H1 (cell line): ENCODE measurements around the gene METAP1D. TPM values are rescaled to one million over a fixed set of nuclear protein-coding genes. Genes with fewer than 3 reads are reported as not detected.

Experiments used
- CTCF ChIA-PET: fragments of 300-600 bp; sonication (Branson Sonifier 250); formaldehyde crosslinking; loops from one replicate; lab custom pipeline; 2021; ENCODE audit not compliant: partially characterized antibody; lab: Charles Lee
- POLR2A ChIA-PET: fragments of 300-600 bp; sonication (Branson Sonifier 250); formaldehyde crosslinking; loops from one replicate; lab custom pipeline; 2021; ENCODE audit warnings: inconsistent platforms; ENCODE audit not compliant: partially characterized antibody; lab: Charles Lee
- DNase-seq, 2 experiments: peaks; one replicate each; pipeline versions ENCODE4 v3.0.0 to v3.0.0-alpha.2; 2010 to 2022; ENCODE audit warnings: low spot score in 2 of 2, low read depth in 1 of 2, mixed read lengths in 1 of 2
- FAIRE-seq: peaks from 2 replicates; lab custom pipeline; 2011; peaks lifted over from hg19 to GRCh38; lab: Jason Lieb, UNC
- H2AFZ ChIP-seq: 2 replicates; pipeline ENCODE4 v1.8.1; 2012; ENCODE audit warnings: low read length, inconsistent platforms
- H2AK5ac ChIP-seq: 2 replicates; pipeline ENCODE4 v1.6.1; 2013; ENCODE audit warnings: low read depth, low read length
- H2BK120ac ChIP-seq: replicated peaks from 2 replicates; pipeline ENCODE3; 2013; ENCODE audit warnings: low read depth, low read length, inconsistent platforms
- H2BK12ac ChIP-seq: 2 replicates; pipeline ENCODE4 v1.6.1; 2013; ENCODE audit warnings: low read depth, low read length
- H2BK15ac ChIP-seq: 2 replicates; pipeline ENCODE4 v1.6.1; 2013; ENCODE audit warnings: low read length
- H2BK20ac ChIP-seq: 2 replicates; pipeline ENCODE4 v1.6.1; 2013; ENCODE audit warnings: low read length
- H2BK5ac ChIP-seq: 2 replicates; pipeline ENCODE4 v1.6.1; 2013; ENCODE audit warnings: low read depth, low read length
- H3K14ac ChIP-seq: 2 replicates; pipeline ENCODE4 v1.6.1; 2013; ENCODE audit warnings: inconsistent platforms; ENCODE audit not compliant: insufficient read length
- H3K18ac ChIP-seq: 2 replicates; pipeline ENCODE4 v1.6.1; 2013; ENCODE audit warnings: low read length; ENCODE audit errors: extremely low read depth
- H3K23ac ChIP-seq: 2 replicates; pipeline ENCODE4 v1.6.1; 2013; ENCODE audit warnings: inconsistent platforms; ENCODE audit not compliant: insufficient read length
- H3K23me2 ChIP-seq: 2 replicates; pipeline ENCODE4 v1.6.1; 2013; ENCODE audit warnings: low read depth, low read length
- H3K27ac ChIP-seq: 2 replicates; pipeline ENCODE4 v1.6.1; 2011; ENCODE audit warnings: low read depth, low read length, inconsistent platforms
- H3K27me3 ChIP-seq, 4 experiments: replicated peaks in 1 of 4; 1 replicate in 1 of 4; 2 replicates in 3 of 4; pipeline versions ENCODE4 v1.6.1 to v1.8.1; 2011 to 2013; ENCODE audit warnings: low read length in 3 of 4, mild to moderate bottlenecking in 3 of 4, inconsistent platforms in 2 of 4, mixed read lengths in 2 of 4, moderate library complexity in 1 of 4; ENCODE audit not compliant: control insufficient read depth in 3 of 4, insufficient read depth in 3 of 4; ENCODE audit errors: extremely low read depth in 1 of 4
- H3K36me3 ChIP-seq, 4 experiments: 2 replicates each; pipeline versions ENCODE4 v1.6.1 to v1.8.1; 2011 to 2013; ENCODE audit warnings: mild to moderate bottlenecking in 4 of 4, low read length in 3 of 4, moderate library complexity in 2 of 4, control low read depth in 1 of 4, inconsistent platforms in 1 of 4; ENCODE audit not compliant: insufficient read depth in 4 of 4, control insufficient read depth in 2 of 4
- H3K4ac ChIP-seq: replicated peaks from 2 replicates; pipeline ENCODE3; 2013; ENCODE audit warnings: low read length, low read depth, mixed read lengths, inconsistent platforms; ENCODE audit not compliant: insufficient read length
- H3K4me1 ChIP-seq, 4 experiments: replicated peaks in 1 of 4; 1 replicate in 1 of 4; 2 replicates in 3 of 4; pipeline versions ENCODE4 v1.6.1 to v1.8.1; 2011 to 2013; ENCODE audit warnings: low read length in 3 of 4, inconsistent platforms in 2 of 4, mixed read lengths in 1 of 4; ENCODE audit not compliant: insufficient read depth in 4 of 4, control insufficient read depth in 3 of 4
- H3K4me2 ChIP-seq, 2 experiments: 2 replicates each; pipeline versions ENCODE4 v1.6.1 to v1.8.1; 2011 to 2013; ENCODE audit warnings: low read depth in 2 of 2, low read length in 2 of 2, control low read depth in 1 of 2, inconsistent platforms in 1 of 2, mild to moderate bottlenecking in 1 of 2; ENCODE audit not compliant: insufficient read depth in 1 of 2
- H3K4me3 ChIP-seq, 4 experiments: fragments of 200-600, 300-600 bp in 1 of 4; sonication (generic), shearing (Covaris generic), sonication (Bioruptor Twin) in 1 of 4; 2 replicates each; pipeline versions ENCODE4 v1.5.1 to v1.8.1; 2011 to 2016; ENCODE audit warnings: low read length in 4 of 4, low read depth in 3 of 4, control low read depth in 2 of 4, inconsistent platforms in 2 of 4, mild to moderate bottlenecking in 2 of 4, mixed read lengths in 1 of 4, moderate library complexity in 1 of 4; ENCODE audit not compliant: insufficient read depth in 2 of 4; ENCODE audit errors: extremely low read depth in 1 of 4
- H3K56ac ChIP-seq: replicated peaks from 2 replicates; pipeline ENCODE3; 2013; ENCODE audit warnings: low read depth, mild to moderate bottlenecking, mixed read lengths, low read length, inconsistent platforms; ENCODE audit not compliant: insufficient read length
- H3K79me1 ChIP-seq: 2 replicates; pipeline ENCODE4 v1.6.1; 2013; ENCODE audit warnings: low read depth, low read length, control low read depth
- H3K79me2 ChIP-seq, 2 experiments: 2 replicates each; pipeline versions ENCODE4 v1.6.1 to v1.8.1; 2012 to 2013; ENCODE audit warnings: low read length in 2 of 2, mild to moderate bottlenecking in 2 of 2, inconsistent platforms in 1 of 2; ENCODE audit not compliant: insufficient read depth in 2 of 2, control insufficient read depth in 1 of 2
- H3K9ac ChIP-seq, 4 experiments: replicated peaks in 1 of 4; 1 replicate in 1 of 4; 2 replicates in 3 of 4; pipeline versions ENCODE4 v1.6.1 to v1.8.1; 2011 to 2013; ENCODE audit warnings: low read depth in 3 of 4, low read length in 3 of 4, control low read depth in 2 of 4, mild to moderate bottlenecking in 2 of 4, moderate library complexity in 2 of 4, inconsistent platforms in 1 of 4; ENCODE audit errors: extremely low read depth in 1 of 4
- H3K9me3 ChIP-seq, 2 experiments: 2 replicates each; pipeline versions ENCODE4 v1.6.1 to v1.8.1; 2012 to 2013; ENCODE audit warnings: mild to moderate bottlenecking in 2 of 2, moderate library complexity in 2 of 2, control low read depth in 1 of 2, inconsistent platforms in 1 of 2, low read depth in 1 of 2, low read length in 1 of 2, mixed read lengths in 1 of 2; ENCODE audit not compliant: insufficient read depth in 2 of 2
- H4K20me1 ChIP-seq, 2 experiments: replicated peaks in 1 of 2; 2 replicates each; pipeline versions ENCODE3 to v1.8.1; 2011 to 2013; ENCODE audit warnings: inconsistent platforms in 2 of 2, low read length in 2 of 2, mild to moderate bottlenecking in 1 of 2; ENCODE audit not compliant: insufficient read depth in 2 of 2, control insufficient read depth in 1 of 2
- H4K5ac ChIP-seq: 2 replicates; pipeline ENCODE4 v1.6.1; 2013; ENCODE audit warnings: low read length, low read depth, mixed read lengths, inconsistent platforms; ENCODE audit not compliant: insufficient read length
- H4K8ac ChIP-seq: 2 replicates; pipeline ENCODE4 v1.8.0; 2013; ENCODE audit warnings: mild to moderate bottlenecking, moderate library complexity, low read length, inconsistent platforms; ENCODE audit not compliant: insufficient read depth; ENCODE audit errors: extremely low read depth
- H4K91ac ChIP-seq: replicated peaks from 2 replicates; pipeline ENCODE3; 2013; ENCODE audit warnings: low read length, mixed read lengths, inconsistent platforms; ENCODE audit not compliant: insufficient read length
- EZH2 ChIP-seq: fragments of 200-600 bp; sonication (generic); IDR thresholded peaks from 2 replicates; pipeline ENCODE4 v1.7.1; 2012; ENCODE audit warnings: low read depth, mild to moderate bottlenecking, moderate library complexity, low read length, inconsistent platforms; ENCODE audit not compliant: severe bottlenecking
- GTF2F1 ChIP-seq: IDR thresholded peaks from 2 replicates; pipeline ENCODE4 v1.6.1; 2012; ENCODE audit warnings: low read depth, low read length, improper control_type of control experiment, borderline replicate concordance
- NRF1 ChIP-seq: IDR thresholded peaks from 2 replicates; pipeline ENCODE4 v1.6.1; 2011; ENCODE audit warnings: mild to moderate bottlenecking, low read depth, low read length, improper control_type of control experiment
- RBBP5 ChIP-seq: IDR thresholded peaks from 2 replicates; pipeline ENCODE4 v1.7.1; 2012; ENCODE audit warnings: low read depth, mild to moderate bottlenecking, inconsistent platforms, low read length, moderate library complexity, borderline replicate concordance
- TCF12 ChIP-seq: IDR thresholded peaks from 2 replicates; pipeline ENCODE4 v1.6.1; 2011; ENCODE audit warnings: low read depth, mild to moderate bottlenecking, low read length
- WGBS, 2 experiments: shearing (Covaris generic) in 1 of 2; methylation state at CpG; one replicate each; pipeline versions ENCODE4 v1.1.6 to v1.1.7; 2013 to 2015; ENCODE audit warnings: low lambda C conversion rate in 2 of 2, mixed read lengths in 2 of 2, inconsistent platforms in 1 of 2, low coverage in 1 of 2, missing lambda C conversion rate in 1 of 2; ENCODE audit not compliant: insufficient replicate concordance in 2 of 2, insufficient coverage in 1 of 2, insufficient read length in 1 of 2; ENCODE audit errors: extremely low coverage in 1 of 2, missing lambda C conversion rate in 1 of 2; 5-methylcytosine and 5-hydroxymethylcytosine counted together
- polyA plus RNA-seq, 7 experiments: library from polyadenylated mRNA; depleted of rRNA in 3 of 7; stranded (reverse) in 5 of 7; unstranded in 2 of 7; fragments of >200 nt in 5 of 7; fragments of 200-250 nt in 2 of 7; gene quantifications; 1 replicate in 5 of 7; 2 replicates in 1 of 7; 4 replicates in 1 of 7; pipeline versions ENCODE4 v1.2.1 to v1.2.3, GENCODE V29; 2011 to 2013; ENCODE audit warnings: missing spikeins in 2 of 7, mixed read lengths in 2 of 7
- total RNA-seq: library from RNA; stranded (reverse); fragmentation: NEBNext Ultra II Directional; extraction: Animal tissue kit (Norgen Biotek cat#: 25700); gene quantifications from 2 replicates; pipeline ENCODE4 v1.2.1, GENCODE V29; 2021

METAP1D gene
- total and polyA plus RNA-seq, 2 of the 8 experiments (the other 6 are each of a cell fraction or from before 2014, with no cell fraction given) = 3.9 to 6.2 TPM

DNA sequence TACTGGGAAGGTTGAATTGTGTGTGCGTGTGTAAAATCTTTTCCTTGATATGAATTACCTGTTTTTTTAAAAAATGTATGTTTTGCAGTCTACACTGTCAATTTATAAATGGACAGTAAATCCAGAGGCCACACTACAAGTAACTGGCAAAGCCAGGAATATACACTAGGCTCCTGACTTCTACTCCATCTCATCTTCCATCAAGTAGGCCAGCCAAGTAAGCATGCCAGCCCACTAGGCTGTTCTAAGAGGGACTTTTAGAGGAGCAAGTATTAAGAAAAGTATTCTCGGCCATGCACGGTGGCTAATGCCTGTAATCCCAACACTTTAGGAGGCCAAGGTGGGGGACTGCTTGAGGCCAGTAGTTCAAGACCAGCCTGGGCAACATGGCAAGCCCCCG, 13.0 kb upstream of the METAP1D start:
- H2BK15ac ChIP-seq = no peak overlapping the region
- no peaks in the 10 kb centered on the region for H3K79me2 ChIP-seq
- H3K56ac ChIP-seq = no peak overlapping the region
- H3K79me1 ChIP-seq = no peaks in the 10 kb centered on the region
- H3K36me3 ChIP-seq = peaks cover 0 to 8% (median 1%) of the 10 kb centered on the region in 4 experiments; a peak in 3 of 8 replicates
- H3K27ac ChIP-seq = no peak overlapping the region
- H4K20me1 ChIP-seq = peaks cover 0 to 2% of the 10 kb centered on the region in 2 experiments
- no peak overlapping the region for H3K4me3 ChIP-seq
- H3K4ac ChIP-seq = no peak overlapping the region
- no peak overlapping the region for H2AK5ac ChIP-seq
- no peak for FAIRE-seq
- no peak overlapping the region for H3K9ac ChIP-seq
- H4K8ac ChIP-seq = no peak overlapping the region
- ChIA-PET CTCF (interaction anchor here (1.0 kb wide), 1 partner anchor 283 kb away, joined by 3 read pairs; no protein-coding TSS in a partner anchor), POLR2A (no interaction called here)
- 90% methylated on average over 4 of the region's 4 CpGs; no CpG with 5 or more reads in 1 of the 2 experiments for WGBS, 2 experiments
- no peak overlapping the region for H2AFZ ChIP-seq
- H2BK120ac ChIP-seq = no peak overlapping the region
- H2BK5ac ChIP-seq = no peak overlapping the region
- no peak overlapping the region for H3K4me2 ChIP-seq
- no peak overlapping the region for H2BK20ac ChIP-seq
- no peaks in the 10 kb centered on the region for H3K9me3 ChIP-seq
- H3K14ac ChIP-seq = no peak overlapping the region
- H2BK12ac ChIP-seq = no peak overlapping the region
- no peaks in the 10 kb centered on the region for H3K27me3 ChIP-seq
- DNase-seq = no peak
- no peaks in the 10 kb centered on the region for H3K4me1 ChIP-seq
- no peaks in the 10 kb centered on the region for H3K23me2 ChIP-seq
- no peak overlapping the region for H3K23ac ChIP-seq
- no peak overlapping the region for H3K18ac ChIP-seq
- no peak overlapping the region for H4K5ac ChIP-seq
- H4K91ac ChIP-seq = no peak overlapping the region
- TF ChIP-seq GTF2F1 = no peak
- no peak for TF ChIP-seq TCF12
- TF ChIP-seq RBBP5 = no peak
- no peak for TF ChIP-seq NRF1
- TF ChIP-seq EZH2 = no peak
